ENCODE results near the gene NIP7. TPM values are rescaled to one million over a fixed set of nuclear protein-coding genes. Genes with fewer than 3 reads are reported as not detected.

Gene NIP7
- total and polyA plus RNA-seq, 2 of the 8 experiments (the other 6 are each of a cell fraction or from before 2014, with no cell fraction given), result 14.5 to 52.2 TPM

DNA sequence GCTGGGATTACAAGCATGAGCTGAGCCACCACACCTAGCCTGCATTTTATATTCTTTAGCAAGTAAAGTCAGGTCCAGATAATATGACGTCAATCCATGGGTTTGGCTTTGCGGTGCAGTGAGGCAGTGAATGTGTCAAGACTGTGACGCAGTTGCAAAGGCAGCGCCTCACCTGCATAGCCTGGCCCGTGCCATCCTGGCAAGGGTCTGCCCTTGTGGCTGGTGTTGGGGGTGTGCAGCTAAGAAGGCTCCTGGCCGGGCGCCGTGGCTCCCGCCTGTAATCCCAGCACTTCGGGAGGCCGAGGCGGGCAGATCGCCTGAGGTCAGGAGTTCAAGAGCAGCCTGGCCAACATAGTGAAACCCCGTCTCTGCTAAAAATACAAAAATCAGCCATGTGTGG is 16.2 kb upstream of the NIP7 start (continued):
- TF ChIP-seq CHD7 (IDR thresholded peaks at IDR 0.05; ENCODE audit: insufficient replicate concordance, low read length) (no peak), GTF2F1 (IDR thresholded peaks at IDR 0.05; ENCODE audit: borderline replicate concordance, low read depth, low read length) (no peak), JUN (IDR thresholded peaks at IDR 0.05; ENCODE audit: low read depth, low read length) (no peak), POLR2AphosphoS5 (IDR thresholded peaks at IDR 0.05; ENCODE audit: low read depth, low read length) (no peak), BACH1 (IDR thresholded peaks at IDR 0.05; ENCODE audit: low read length) (no peak), POU5F1 (IDR thresholded peaks at IDR 0.05; ENCODE audit: low read depth, low read length) (no peak), SIX5 (IDR thresholded peaks at IDR 0.05; ENCODE audit: low read depth, low read length) (no peak), SRF (IDR thresholded peaks at IDR 0.05; ENCODE audit: low read depth, low read length) (no peak), TCF12 (IDR thresholded peaks at IDR 0.05; ENCODE audit: low read depth, low read length) (no peak), SIN3A (conservative IDR thresholded peaks at IDR 0.05 in 1 of 2, IDR thresholded peaks at IDR 0.05 in 1 of 2; ENCODE audit: low read depth in 1 of 2, low read length in 2 of 2) (no peak), CTBP2 (IDR thresholded peaks at IDR 0.05; ENCODE audit: borderline replicate concordance, insufficient read depth, insufficient read length, low read length) (no peak), YY1 (IDR thresholded peaks at IDR 0.05; ENCODE audit: low read depth, low read length) (no peak), EGR1 (IDR thresholded peaks at IDR 0.05; ENCODE audit: borderline replicate concordance, low read depth, low read length) (no peak)
